GM10847 (cell line): ENCODE results near the gene NEUROD4.

ENCODE experiments used
- POLR2A ChIP-seq: IDR thresholded peaks from 2 replicates; pipeline ENCODE4 v1.6.1; 2011; ENCODE audit not compliant: insufficient read length; ENCODE audit errors: extremely low read depth

NEUROD4 gene

DNA sequence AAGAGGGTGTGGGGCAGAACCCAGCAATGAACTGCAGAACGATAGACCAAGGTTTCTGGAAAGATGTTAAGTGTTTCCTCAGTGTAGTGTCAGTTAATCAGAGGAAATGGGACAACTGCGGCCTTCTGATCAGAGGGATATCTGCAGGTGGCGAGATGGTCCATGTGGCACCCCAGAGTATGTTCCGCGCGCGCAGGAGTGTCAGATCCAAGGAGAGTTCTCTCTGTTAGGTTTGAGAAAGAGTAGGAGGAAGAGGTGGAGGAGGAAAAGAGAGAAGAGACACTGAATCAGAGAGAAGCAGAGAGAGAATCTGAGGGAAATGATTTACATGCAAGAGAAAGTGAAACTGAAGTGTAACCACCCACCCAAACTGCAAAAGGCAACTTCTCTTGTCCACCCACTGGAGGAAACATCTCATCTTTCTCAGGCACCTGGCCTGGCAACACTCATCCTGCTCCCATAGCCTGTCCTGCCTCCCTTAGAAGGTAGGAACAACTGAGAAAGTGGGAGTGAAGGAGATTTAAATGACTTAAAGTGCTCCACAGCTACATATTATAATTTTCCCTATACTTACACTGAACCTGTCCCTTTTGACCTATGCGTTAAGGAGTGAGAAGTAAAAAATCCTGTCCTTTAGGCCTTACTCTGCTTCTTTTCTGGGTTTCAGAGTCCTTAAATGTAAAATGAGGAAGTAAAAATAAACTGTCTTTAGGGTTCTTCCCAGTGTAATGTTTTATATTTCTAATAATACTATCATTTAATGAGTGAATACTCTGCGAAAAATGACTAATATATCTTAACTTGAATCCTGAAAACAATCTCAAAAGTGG lies 28.4 kb upstream of the NEUROD4 start:
- no peak for TF ChIP-seq POLR2A

- TF ChIP-seq POLR2A, result no peak
Observed at GRCh38 chr12:54991991-54992375, 27.8 kb upstream of the NEUROD4 start.

GRCh38 chr12:54993181-54993835 lies 26.5 kb upstream of the NEUROD4 start:
- TF ChIP-seq POLR2A, result no peak

DNA sequence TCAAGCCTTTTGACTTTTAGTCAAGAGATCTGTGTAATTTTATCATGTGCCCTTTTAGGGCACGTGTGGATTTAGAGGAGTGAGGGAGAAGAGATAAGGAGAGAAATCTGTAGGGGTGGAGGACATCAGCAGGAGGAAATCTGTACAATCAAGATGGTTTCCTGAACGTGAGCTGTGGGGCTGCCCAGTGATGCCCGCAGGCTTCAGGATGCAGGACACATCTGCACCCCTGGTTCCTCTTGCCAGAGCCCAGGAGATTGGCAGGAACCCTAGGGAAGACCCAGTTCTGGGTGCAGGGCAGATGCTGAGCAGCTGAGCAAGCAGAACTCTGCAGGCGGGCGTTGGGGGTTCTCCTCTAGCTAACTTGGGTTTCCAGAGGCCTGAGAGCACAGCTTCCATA lies 23.6 kb upstream of the NEUROD4 start:
- no peak for TF ChIP-seq POLR2A

DNA sequence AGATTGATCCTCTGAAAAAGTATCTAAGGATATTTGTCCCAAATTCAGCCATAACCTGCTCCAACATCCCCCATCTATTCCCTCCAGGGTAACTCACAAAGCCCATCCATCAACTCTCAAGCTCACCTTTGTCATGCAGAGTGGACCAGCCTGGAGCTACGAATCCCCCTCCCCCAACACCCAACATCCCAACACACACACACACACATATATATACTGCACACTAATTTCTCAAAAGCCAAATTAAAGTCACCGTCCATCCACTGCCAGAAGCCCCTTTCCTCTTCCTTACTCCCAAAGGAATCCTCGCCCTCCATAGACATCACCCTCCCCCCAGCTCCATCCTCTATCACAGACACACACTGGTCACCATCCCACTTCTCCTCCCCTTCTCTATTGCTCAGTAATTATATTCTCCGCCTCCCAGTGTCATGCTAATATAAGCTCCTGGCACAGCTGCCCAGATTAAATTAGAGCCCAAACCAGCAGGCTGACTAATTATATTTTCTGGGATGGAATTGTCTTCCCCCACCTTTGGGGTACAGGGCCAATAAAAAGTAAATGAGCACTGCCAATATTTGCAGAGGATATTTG lies 21.7 kb upstream of the NEUROD4 start:
- TF ChIP-seq POLR2A, result no peak

GRCh38 chr12:54998958-54999510 lies 20.7 kb upstream of the NEUROD4 start:
- no peak for TF ChIP-seq POLR2A

DNA sequence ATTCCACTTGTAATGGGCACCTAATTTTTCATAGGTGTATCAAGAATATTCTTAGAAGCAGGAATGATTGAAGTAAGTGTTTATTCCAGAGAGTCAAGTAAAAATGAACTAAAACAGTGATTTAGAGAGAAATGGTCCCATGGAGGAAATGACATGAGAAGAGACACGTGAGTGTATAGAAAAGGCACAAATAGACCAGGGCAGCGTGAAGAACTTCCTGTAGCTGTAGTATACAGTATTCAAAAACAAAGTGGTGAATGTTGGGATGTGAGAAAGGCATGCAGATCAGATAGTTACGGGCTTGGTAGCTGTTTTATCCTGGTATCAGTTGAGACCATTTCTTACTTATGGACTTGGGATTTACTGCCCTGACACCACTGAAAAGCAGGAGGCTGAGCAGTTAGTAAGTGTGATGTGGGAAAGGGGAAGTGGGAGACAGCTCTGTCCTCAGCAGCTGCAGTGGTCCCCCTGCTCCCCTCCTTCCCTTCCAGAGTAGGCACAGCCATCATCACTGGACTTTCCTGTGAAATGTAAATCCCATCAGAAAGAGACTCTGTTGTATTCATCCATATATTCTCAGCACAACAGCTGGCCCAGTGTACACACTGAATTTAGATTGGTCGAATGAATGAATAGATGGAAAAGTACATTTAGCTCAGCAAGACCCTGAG lies 18.4 kb upstream of the NEUROD4 start:
- no peak for TF ChIP-seq POLR2A

DNA sequence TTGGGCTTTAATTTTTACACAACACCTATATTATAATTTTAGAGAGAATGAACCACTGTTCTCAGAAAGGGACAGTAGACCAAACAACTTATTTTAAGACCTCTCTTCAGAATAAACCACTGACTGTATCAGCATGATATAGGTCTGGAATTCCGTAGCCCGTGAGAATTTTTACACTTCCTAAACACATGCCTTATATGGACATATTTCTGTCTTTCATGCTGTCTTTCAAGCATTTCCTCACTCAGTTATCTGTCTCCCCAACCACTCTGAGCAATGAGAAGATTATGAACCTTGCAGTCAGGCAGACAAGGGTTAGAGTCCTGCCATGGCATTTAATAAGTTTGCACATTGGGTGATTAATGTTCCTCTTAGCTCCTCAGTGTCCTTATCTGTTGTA lies 17.4 kb upstream of the NEUROD4 start:
- no peak for TF ChIP-seq POLR2A

DNA sequence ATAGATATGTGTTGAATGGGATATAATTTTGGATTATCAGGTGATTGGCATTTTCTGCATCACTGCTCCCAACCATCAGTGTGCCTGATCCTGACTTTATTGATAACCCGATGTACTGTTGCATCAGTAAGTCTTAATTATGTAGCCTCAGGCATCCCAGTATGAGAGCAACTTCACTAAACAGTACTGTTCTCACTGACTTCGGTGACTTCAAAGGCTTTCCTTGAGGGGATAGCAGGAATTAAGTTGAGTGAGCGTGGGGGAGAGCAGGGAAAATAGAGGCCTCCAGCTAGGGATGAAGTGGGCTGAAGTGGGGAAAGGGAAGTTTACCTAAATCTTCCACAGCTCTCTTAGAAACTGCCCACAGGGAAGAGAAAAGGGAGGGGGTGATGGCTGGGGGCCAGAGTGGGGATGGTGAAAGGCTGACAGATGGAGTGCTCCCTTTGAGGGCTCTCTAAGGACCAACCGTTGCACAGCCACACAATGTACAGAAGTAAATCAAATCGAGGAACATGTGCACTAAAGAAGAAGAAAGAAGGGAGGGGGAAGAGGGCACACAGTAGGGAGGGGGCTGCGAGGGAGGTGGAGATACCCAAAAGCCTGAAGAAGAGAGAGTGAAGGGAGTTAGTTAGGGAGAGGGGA lies 10.7 kb upstream of the NEUROD4 start:
- TF ChIP-seq POLR2A, result no peak

DNA sequence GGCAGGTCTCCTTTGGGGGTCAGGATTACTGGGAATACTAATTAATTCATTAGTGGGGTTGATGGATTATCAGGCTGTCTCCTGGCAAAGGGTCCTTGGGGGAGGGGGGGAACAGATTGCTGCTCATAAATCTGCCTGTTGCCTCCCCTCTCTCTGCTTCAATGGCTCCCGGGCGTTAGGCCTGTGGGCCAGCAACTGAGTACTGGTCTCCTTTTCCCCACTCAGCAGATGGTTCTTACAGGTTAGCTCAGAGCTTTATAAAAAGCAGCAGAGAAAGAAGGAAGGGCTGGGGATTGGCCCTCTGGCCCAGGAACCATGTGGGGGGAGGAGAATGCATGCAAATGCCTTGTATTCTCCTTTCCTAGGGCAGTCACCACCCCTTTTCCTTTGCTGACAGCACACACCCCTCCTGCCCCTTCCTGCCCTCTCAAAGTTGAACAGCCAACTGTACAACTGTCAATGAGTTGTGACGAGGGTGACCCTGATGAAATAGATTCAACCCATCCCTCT lies 2.3 kb upstream of the NEUROD4 start:
- no peak for TF ChIP-seq POLR2A

DNA sequence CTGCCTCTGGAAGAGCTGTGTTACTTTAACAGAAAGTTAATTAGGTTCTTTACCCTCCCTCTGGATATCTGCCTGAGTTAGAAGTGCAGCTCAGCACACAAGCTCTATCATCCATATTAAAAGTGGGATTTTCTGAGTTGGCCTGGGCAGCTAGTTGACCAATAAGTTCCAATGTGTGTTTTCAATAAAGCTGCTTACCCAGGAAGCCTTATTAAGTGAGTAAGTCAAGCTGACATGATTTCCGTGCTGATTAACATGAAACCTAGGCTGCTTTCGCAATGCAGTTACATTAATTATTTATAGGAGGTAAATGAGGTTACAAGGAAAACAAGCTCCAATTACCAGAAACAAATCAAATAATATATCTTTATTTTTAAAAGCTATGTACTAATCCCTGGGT lies 4.8 kb downstream of the NEUROD4 start:
- TF ChIP-seq POLR2A, result no peak

DNA sequence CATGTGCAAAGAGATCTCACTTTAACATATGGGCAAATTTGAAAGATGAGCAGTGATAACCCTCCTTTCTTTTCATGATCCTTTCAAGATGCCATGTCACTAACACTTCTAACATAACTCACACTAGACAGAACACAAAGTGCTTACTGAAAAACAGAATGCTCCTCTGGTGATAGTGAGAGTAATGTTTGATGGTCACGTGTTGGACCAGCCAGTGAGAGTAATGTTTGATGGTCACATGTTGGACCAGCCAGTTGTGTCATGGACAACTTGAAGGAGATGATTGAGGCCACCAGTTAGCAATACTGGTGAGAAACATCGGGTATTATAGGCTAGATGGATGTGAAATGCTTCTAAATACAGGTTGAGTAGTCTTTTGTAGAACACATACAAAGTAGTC lies 5.7 kb downstream of the NEUROD4 start:
- no peak for TF ChIP-seq POLR2A

DNA sequence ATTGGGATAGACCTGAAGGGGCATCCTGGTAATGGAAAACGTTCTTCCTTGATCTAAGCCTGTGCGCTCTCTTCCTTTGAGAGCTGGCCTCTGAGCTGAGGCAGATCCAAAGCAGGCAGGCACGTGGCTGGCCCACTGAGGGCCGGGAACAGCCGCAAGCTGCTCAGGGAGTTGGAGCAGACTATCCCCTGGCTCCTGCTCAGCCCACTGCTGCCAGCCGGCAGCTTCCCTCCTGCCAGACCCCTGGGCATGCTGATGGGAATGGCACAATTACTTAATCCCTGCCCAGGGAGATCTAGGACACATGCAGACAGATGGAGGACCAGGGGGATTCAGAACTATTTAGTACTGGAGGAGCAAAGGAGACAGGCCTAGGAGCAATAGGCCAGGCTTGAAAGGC lies 14.4 kb downstream of the NEUROD4 start:
- no peak for TF ChIP-seq POLR2A

GRCh38 chr12:55036326-55037115 lies 16.7 kb downstream of the NEUROD4 start:
- no peak for TF ChIP-seq POLR2A

DNA sequence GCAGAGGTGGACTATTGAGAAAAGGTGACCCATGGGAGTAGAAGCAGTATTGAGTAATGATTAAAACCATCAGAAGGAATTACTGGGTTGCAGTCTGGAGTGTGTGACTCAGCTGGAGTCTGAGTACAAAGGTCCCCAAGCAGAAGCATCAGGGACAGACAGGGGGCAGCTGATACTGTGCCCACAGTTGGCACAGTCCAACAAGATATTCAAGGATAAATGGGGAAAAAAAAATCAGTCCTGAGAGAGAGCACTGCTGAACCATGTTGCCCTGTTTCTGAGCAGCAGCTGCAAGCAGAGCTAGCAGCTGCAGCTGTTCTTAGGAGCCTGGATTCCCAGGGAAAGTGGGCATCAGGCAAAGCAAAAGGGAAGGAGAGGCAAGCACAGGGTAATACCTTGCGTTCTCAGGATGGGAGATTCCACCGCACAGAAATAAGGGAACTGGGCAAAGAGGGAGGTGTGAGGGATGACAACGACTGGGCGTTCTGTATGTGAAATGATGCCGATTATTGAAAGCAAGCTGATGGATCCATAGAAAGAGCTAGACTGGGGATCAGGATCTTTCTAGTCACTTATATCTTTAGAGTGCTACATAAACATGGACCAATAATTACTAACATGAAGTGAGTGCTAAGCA lies 17.7 kb downstream of the NEUROD4 start:
- TF ChIP-seq POLR2A, result no peak
